Transverse colon (tissue), 3 donors: ENCODE measurements around the gene ANAPC15.

Experiments
- CTCF ChIP-seq, 5 experiments: fragments of 200-600 bp in 3 of 5; fragments of 450-650 bp in 2 of 5; sonication (generic) in 3 of 5; IDR thresholded peaks; 1 replicate in 2 of 5; 2 replicates in 3 of 5; pipeline ENCODE4 v1.5.1; 2016 to 2017; ENCODE audit warnings: antibody characterized with exemption in 5 of 5, inconsistent platforms in 3 of 5, mild to moderate bottlenecking in 2 of 5, moderate library complexity in 1 of 5
- EP300 ChIP-seq: sonication (generic); formaldehyde crosslinking; IDR thresholded peaks from one replicate; pipeline ENCODE4 v1.6.1; 2017; ENCODE audit warnings: antibody characterized with exemption, low read depth

- TF ChIP-seq CTCF (IDR thresholded peaks at IDR 0.05) (no peak), EP300 (no peak)
Observed at GRCh38 chr11:72102631-72102945, 9.9 kb downstream of the ANAPC15 start.
